Measurements from ENCODE around the gene ARHGAP24. TPM values are rescaled to one million over a fixed set of nuclear protein-coding genes. Genes with fewer than 3 reads are reported as not detected.

ARHGAP24 gene
- total RNA-seq, result 10 to 100 TPM; 30.8 to 79.4 TPM
- polyA plus RNA-seq, result 10 to 100 TPM in 1 of 2 donors, 1 to 10 TPM in 1; 10.0 to 12.4 TPM
- long read RNA-seq, donor 1, partial matches to known transcripts, result 7 of 7 reads
- long read RNA-seq, donor 1, other reads (novel, unspliced or antisense), result 0 of 7 reads
- long read RNA-seq, donor 2, partial matches to known transcripts, result 0 of 1 reads
- long read RNA-seq, donor 2, other reads (novel, unspliced or antisense), result 0 of 1 reads
- long read RNA-seq, donor 3, partial matches to known transcripts, result 7 of 10 reads
- long read RNA-seq, donor 3, other reads (novel, unspliced or antisense), result 0 of 10 reads
- long read RNA-seq, donor 4, result 0 reads
- long read RNA-seq, donor 5, full-length matches to known transcripts, result 2 of 12 reads
- long read RNA-seq, donor 5, partial matches to known transcripts, result 10 of 12 reads
- long read RNA-seq, donor 5, other reads (novel, unspliced or antisense), result 0 of 12 reads

DNA sequence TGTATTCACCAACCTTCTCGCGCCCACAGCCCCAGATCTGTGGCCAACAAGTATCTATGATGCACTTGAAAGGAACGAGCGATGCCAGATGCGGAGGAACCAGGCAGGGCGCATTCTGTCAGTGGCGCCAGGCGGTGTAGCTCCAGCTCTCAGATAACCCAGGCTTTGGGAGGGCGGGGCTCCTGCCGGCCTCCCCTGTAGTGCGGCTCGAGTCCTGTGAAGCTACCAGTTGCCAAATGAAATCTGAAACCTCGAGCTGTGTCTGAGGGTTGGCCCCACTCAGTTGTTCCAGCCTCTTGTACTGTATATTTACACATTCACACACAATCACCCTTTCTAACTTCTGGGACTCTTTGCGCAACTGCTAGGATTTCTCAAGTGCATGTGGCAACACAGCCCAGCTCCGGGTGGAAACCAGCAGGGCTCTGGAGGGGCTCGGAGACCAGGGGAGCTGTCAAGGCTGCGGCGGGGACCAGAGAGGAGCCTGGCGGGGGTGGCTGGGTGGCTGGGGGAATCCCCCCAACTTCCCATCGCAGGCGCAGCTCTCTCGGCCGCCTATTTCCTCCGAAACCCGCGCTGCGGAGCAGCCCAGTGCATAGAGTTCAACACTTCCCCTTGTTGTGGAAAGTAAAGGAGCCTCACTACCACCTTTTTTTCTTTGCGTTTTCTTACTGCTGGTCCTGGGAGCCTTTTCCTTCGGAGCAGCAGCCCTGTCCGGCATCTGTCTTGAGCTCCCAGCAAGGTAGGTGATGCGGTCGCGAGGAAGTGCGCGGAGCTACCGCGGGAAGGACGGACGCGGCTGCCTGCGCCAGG lies at the start of gene ARHGAP24:
Gene ARHGAP24, plus strand, starts transcription at position 333 of the 813 bp plus-strand sequence.
- no peaks in the 10 kb centered on the region for H3K9me3 ChIP-seq (ENCODE audit: control insufficient read depth in 4 of 4, insufficient read depth in 3 of 4, low read length in 3 of 4)
- H3K4me3 ChIP-seq, result peak within 1 kb of the TSS; percentile 53
- no peaks in the 10 kb centered on the region for H3K27me3 ChIP-seq (ENCODE audit: control insufficient read depth in 3 of 3, insufficient read depth in 3 of 3, low read length in 2 of 3)
- peak; percentile 95 to 99 (median 99) for DNase-seq
- H3K36me3 ChIP-seq (ENCODE audit: control insufficient read depth in 4 of 4, insufficient read depth in 4 of 4, low read length in 4 of 4), result no peaks in the 10 kb centered on the region
- TF ChIP-seq, protein P1, sequence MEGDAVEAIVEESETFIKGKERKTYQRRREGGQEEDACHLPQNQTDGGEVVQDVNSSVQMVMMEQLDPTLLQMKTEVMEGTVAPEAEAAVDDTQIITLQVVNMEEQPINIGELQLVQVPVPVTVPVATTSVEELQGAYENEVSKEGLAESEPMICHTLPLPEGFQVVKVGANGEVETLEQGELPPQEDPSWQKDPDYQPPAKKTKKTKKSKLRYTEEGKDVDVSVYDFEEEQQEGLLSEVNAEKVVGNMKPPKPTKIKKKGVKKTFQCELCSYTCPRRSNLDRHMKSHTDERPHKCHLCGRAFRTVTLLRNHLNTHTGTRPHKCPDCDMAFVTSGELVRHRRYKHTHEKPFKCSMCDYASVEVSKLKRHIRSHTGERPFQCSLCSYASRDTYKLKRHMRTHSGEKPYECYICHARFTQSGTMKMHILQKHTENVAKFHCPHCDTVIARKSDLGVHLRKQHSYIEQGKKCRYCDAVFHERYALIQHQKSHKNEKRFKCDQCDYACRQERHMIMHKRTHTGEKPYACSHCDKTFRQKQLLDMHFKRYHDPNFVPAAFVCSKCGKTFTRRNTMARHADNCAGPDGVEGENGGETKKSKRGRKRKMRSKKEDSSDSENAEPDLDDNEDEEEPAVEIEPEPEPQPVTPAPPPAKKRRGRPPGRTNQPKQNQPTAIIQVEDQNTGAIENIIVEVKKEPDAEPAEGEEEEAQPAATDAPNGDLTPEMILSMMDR (IDR thresholded peaks at IDR 0.05; ENCODE audit: control extremely low read depth, extremely low read depth), result no peak
- peak within 1 kb of the TSS; percentile 37 to 86 for H3K9ac ChIP-seq (ENCODE audit: insufficient read depth in 1 of 2, low read length in 2 of 2)
- ATAC-seq (ENCODE audit: insufficient read depth, low FRiP score), result peak; percentile 91
- peaks cover 0 to 16% (median 2%) of the 10 kb centered on the region in 5 donors for H3K4me1 ChIP-seq (ENCODE audit: control insufficient read depth in 5 of 5, insufficient read depth in 5 of 5, low read length in 5 of 5)
- peak within 1 kb of the TSS; percentile 85 to 93 for H3K27ac ChIP-seq (ENCODE audit: low read depth in 1 of 2, low read length in 1 of 2)
- WGBS, 2 donors, result 1 to 2% methylated on average over 33 to 41 of the region's 41 CpGs

DNA sequence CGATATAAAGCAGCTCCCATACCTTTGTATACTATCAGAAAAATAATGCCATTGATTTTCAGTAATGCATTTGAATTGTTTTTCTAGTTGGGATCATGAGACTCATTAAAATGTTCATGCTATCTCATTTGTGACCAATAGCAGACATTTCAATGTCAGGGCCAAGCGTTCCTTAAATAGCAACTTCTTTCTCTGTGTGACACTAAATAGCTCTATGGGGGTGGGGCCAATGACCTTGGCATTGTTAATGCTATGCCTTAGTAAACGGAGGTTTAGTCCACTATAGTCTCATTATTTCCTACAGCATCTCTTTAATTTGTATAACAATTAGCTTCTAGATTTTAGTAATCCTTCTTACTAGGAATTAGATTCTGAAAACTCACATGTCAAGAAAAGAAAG lies 48.6 kb upstream of the ARHGAP24 start:
- Histone ChIP-seq H3K27ac (ENCODE audit: low read depth in 1 of 2, low read length in 1 of 2) (no peak overlapping the region), H3K4me1 (ENCODE audit: control insufficient read depth in 5 of 5, insufficient read depth in 5 of 5, low read length in 5 of 5) (peaks cover 0 to 11% (median 0%) of the 10 kb centered on the region in 5 donors), H3K9ac (ENCODE audit: insufficient read depth in 1 of 2, low read length in 2 of 2) (no peak overlapping the region), H3K27me3 (ENCODE audit: control insufficient read depth in 3 of 3, insufficient read depth in 3 of 3, low read length in 2 of 3) (no peaks in the 10 kb centered on the region), H3K9me3 (ENCODE audit: control insufficient read depth in 4 of 4, insufficient read depth in 3 of 4, low read length in 3 of 4) (no peaks in the 10 kb centered on the region), H3K4me3 (no peak overlapping the region), H3K36me3 (ENCODE audit: control insufficient read depth in 4 of 4, insufficient read depth in 4 of 4, low read length in 4 of 4) (no peaks in the 10 kb centered on the region)
- TF ChIP-seq, protein P1 (IDR thresholded peaks at IDR 0.05; ENCODE audit: control extremely low read depth, extremely low read depth), result no peak
- WGBS, 2 donors, result 78 to 84% methylated on average over 3 of the region's 3 CpGs
- ATAC-seq (ENCODE audit: insufficient read depth, low FRiP score) (no peak), DNase-seq (no peak)

DNA sequence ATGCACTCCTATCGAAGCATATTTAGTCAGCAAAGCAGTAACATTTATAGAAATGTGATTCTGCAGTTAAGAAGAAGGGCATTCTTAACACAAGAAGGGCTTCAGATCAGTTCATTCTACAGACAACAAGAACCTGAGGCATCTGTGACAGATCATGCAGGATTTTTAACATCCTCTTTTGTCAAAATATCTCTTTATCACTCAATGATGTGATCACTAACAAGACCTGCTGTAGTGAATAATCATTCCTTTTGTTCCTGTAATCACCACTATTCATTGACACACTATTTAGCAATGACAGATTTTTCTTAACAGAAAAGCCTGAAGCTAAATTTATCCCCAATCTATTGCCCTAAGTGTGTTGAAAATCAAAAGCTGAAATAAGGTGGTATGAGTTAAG lies 47.8 kb upstream of the ARHGAP24 start:
- TF ChIP-seq, protein P1 (IDR thresholded peaks at IDR 0.05; ENCODE audit: control extremely low read depth, extremely low read depth), result no peak

More for the DNA sequence above, 47.8 kb upstream of the ARHGAP24 start:
- Histone ChIP-seq H3K36me3 (ENCODE audit: control insufficient read depth in 4 of 4, insufficient read depth in 4 of 4, low read length in 4 of 4) (no peaks in the 10 kb centered on the region), H3K27ac (ENCODE audit: low read depth in 1 of 2, low read length in 1 of 2) (no peak overlapping the region), H3K4me3 (no peak overlapping the region), H3K27me3 (ENCODE audit: control insufficient read depth in 3 of 3, insufficient read depth in 3 of 3, low read length in 2 of 3) (no peaks in the 10 kb centered on the region), H3K9ac (ENCODE audit: insufficient read depth in 1 of 2, low read length in 2 of 2) (no peak overlapping the region), H3K9me3 (ENCODE audit: control insufficient read depth in 4 of 4, insufficient read depth in 3 of 4, low read length in 3 of 4) (no peaks in the 10 kb centered on the region), H3K4me1 (ENCODE audit: control insufficient read depth in 5 of 5, insufficient read depth in 5 of 5, low read length in 5 of 5) (peaks cover 0 to 17% (median 0%) of the 10 kb centered on the region in 5 donors)
- no peak for DNase-seq
- no peak for ATAC-seq (ENCODE audit: insufficient read depth, low FRiP score)
- WGBS, 2 donors, result 86 to 92% methylated on average over 1 of the region's 1 CpG

Measured in lung (tissue), 16 donors.